ENCODE measurements around the gene HAUS1.

GRCh38 chr18:46163941-46164499 is 59.8 kb downstream of the HAUS1 start:
- no peak for TF ChIP-seq RAD21 (IDR thresholded peaks at IDR 0.05; ENCODE audit: low read length)
- TF ChIP-seq NFE2L2 (IDR thresholded peaks at IDR 0.05; ENCODE audit: low read depth, low read length): no peak
- TF ChIP-seq CEBPB (IDR thresholded peaks at IDR 0.05; ENCODE audit: low read depth, low read length): no peak
- TF ChIP-seq CTCF (conservative IDR thresholded peaks at IDR 0.05; ENCODE audit: low read depth, low read length): no peak
- TF ChIP-seq POLR2A (IDR thresholded peaks at IDR 0.05; ENCODE audit: low read depth, low read length): no peak
- no peak for TF ChIP-seq MXI1 (IDR thresholded peaks at IDR 0.05; ENCODE audit: borderline replicate concordance, low read depth, low read length)
- TF ChIP-seq RFX5 (IDR thresholded peaks at IDR 0.05; ENCODE audit: low read depth, low read length): no peak
- no peak for TF ChIP-seq SMC3 (IDR thresholded peaks at IDR 0.05; ENCODE audit: low read depth, low read length)
- no peak for TF ChIP-seq MAFK (IDR thresholded peaks at IDR 0.05; ENCODE audit: low read depth, low read length)
- TF ChIP-seq CHD1 (IDR thresholded peaks at IDR 0.05; ENCODE audit: low read depth, low read length): no peak
- no peak for TF ChIP-seq FOS (IDR thresholded peaks at IDR 0.05; ENCODE audit: low read depth, low read length)
- no peak for TF ChIP-seq RCOR1 (IDR thresholded peaks at IDR 0.05; ENCODE audit: insufficient replicate concordance, low read length)
- TF ChIP-seq USF2 (IDR thresholded peaks at IDR 0.05; ENCODE audit: low read depth, low read length): no peak

Measured in IMR-90 (cell line).